OCI-LY3 (cell line): ENCODE measurements around the gene TNFRSF19.

Experiments used
- CTCF ChIP-seq: fragments of 200-600, 300-600 bp; sonication (generic); IDR thresholded peaks from 2 replicates; pipeline ENCODE4 v1.5.1; 2014; ENCODE audit warnings: antibody characterized with exemption, low read length, low read depth
- EZH2phosphoT487 ChIP-seq: fragments of 200-600 bp; shearing (Covaris generic); IDR thresholded peaks from 2 replicates; pipeline ENCODE4 v1.6.1; 2018; ENCODE audit warnings: antibody characterized with exemption, mixed run types, low read depth

GRCh38 chr13:23544668-23545067 is 25.5 kb upstream of the TNFRSF19 start:
- TF ChIP-seq CTCF (no peak), EZH2phosphoT487 (no peak)
